Stimulated activated CD8-positive, alpha-beta memory T cell treated with anti-CD3 and anti-CD28 coated beads, Interleukin-7, amount 100 ng/mL, for 24 hours (primary cell): ENCODE results near the gene SEMA3F.

Source experiments
- DNase-seq: peaks from one replicate; pipeline ENCODE4 v3.0.0-alpha.2; 2020; ENCODE audit warnings: low read depth

The SEMA3F gene

GRCh38 chr3:50132421-50133282 is 22.5 kb upstream of the SEMA3F start:
- DNase-seq, result no peak

- no peak for DNase-seq
Measured at GRCh38 chr3:50133283-50133615, 21.9 kb upstream of the SEMA3F start.

- no peak for DNase-seq
Measured at GRCh38 chr3:50134367-50134766, 20.8 kb upstream of the SEMA3F start.

- no peak for DNase-seq
Measured at GRCh38 chr3:50135964-50136363, 19.2 kb upstream of the SEMA3F start.

GRCh38 chr3:50136714-50137405 is 18.3 kb upstream of the SEMA3F start:
- no peak for DNase-seq

- no peak for DNase-seq
Measured at GRCh38 chr3:50137531-50137930, 17.6 kb upstream of the SEMA3F start.

GRCh38 chr3:50138266-50139200 is 16.6 kb upstream of the SEMA3F start:
- no peak for DNase-seq

- no peak for DNase-seq
Measured at GRCh38 chr3:50139308-50139707, 15.8 kb upstream of the SEMA3F start.

GRCh38 chr3:50139718-50140423 is 15.3 kb upstream of the SEMA3F start:
- DNase-seq, result no peak

- DNase-seq, result no peak
Measured at GRCh38 chr3:50140990-50141389, 14.1 kb upstream of the SEMA3F start.

GRCh38 chr3:50146316-50146901 is 8.7 kb upstream of the SEMA3F start:
- DNase-seq, result no peak

- no peak for DNase-seq
Measured at GRCh38 chr3:50147016-50147415, 8.1 kb upstream of the SEMA3F start.

- no peak for DNase-seq
Measured at GRCh38 chr3:50147447-50147846, 7.7 kb upstream of the SEMA3F start.

- DNase-seq, result no peak
Measured at GRCh38 chr3:50147861-50148260, 7.3 kb upstream of the SEMA3F start.

GRCh38 chr3:50150404-50150750 is 4.7 kb upstream of the SEMA3F start:
- no peak for DNase-seq

- no peak for DNase-seq
Measured at GRCh38 chr3:50150863-50151686, 4.0 kb upstream of the SEMA3F start.

- no peak for DNase-seq
Measured at GRCh38 chr3:50151728-50152127, 3.4 kb upstream of the SEMA3F start.

- no peak for DNase-seq
Measured at GRCh38 chr3:50153782-50154475, 1.2 kb upstream of the SEMA3F start.

- no peak for DNase-seq
Measured at GRCh38 chr3:50154476-50154839, 666 bp upstream of the SEMA3F start.

- no peak for DNase-seq
Measured at GRCh38 chr3:50155491-50155878, 361 bp downstream of the SEMA3F start.
